Hypothalamus (tissue), 51 donors: ENCODE results near the gene MRPL11.
"Not testable (repeated sequence)": the region's sequence is repeated elsewhere in the genome, so short reads cannot be mapped to it uniquely, and the experiment has no call there.

Experiments used
- DNase-seq, 51 donors: peaks; one replicate each; lab custom pipeline; 2025; lab: John Stamatoyannopoulos, UW

MRPL11 gene

GRCh38 chr11:66432597-66432996 is 6.1 kb downstream of the MRPL11 start:
- DNase-seq, result no peak

GRCh38 chr11:66431871-66432329 is 6.7 kb downstream of the MRPL11 start:
- DNase-seq, result not testable (repeated sequence)

- not testable (repeated sequence) for DNase-seq
Measured at GRCh38 chr11:66431287-66431686, 7.4 kb downstream of the MRPL11 start.

GRCh38 chr11:66429983-66430602 is 8.6 kb downstream of the MRPL11 start:
- DNase-seq, result peak in 46 of 51 donors; percentile 1 to 85 (median 48)

GRCh38 chr11:66428933-66429332 is 9.7 kb downstream of the MRPL11 start:
- no peak for DNase-seq

GRCh38 chr11:66426314-66426713 is 12.3 kb downstream of the MRPL11 start:
- no peak for DNase-seq

- peak in 50 of 51 donors; percentile 11 to 91 (median 73) for DNase-seq
Measured at GRCh38 chr11:66421492-66422205, 17.0 kb downstream of the MRPL11 start.

GRCh38 chr11:66420671-66421476 is 17.8 kb downstream of the MRPL11 start, which contains the start of gene NPAS4:
Gene NPAS4 (plus strand): TSS chr11:66421035. CDS start chr11:66421180, 145 bp downstream.
- DNase-seq, result peak in 21 of 51 donors; percentile 8 to 71 (median 46)

- DNase-seq, result peak in 5 of 51 donors; percentile 13 to 46 (median 42)
Measured at GRCh38 chr11:66419825-66420224, 18.8 kb downstream of the MRPL11 start.

- DNase-seq, result no peak
Measured at GRCh38 chr11:66418986-66419308, 19.7 kb downstream of the MRPL11 start.

GRCh38 chr11:66418168-66418985 is 20.3 kb downstream of the MRPL11 start:
- peak in 34 of 51 donors; percentile 8 to 83 (median 48) for DNase-seq

- peak in 15 of 51 donors; percentile 8 to 77 (median 23) for DNase-seq
Measured at GRCh38 chr11:66417000-66417399, 21.6 kb downstream of the MRPL11 start.

- DNase-seq, result no peak
Measured at GRCh38 chr11:66415423-66415822, 23.2 kb downstream of the MRPL11 start.

GRCh38 chr11:66414120-66414934 is 24.3 kb downstream of the MRPL11 start:
- DNase-seq, result no peak

- DNase-seq, result no peak
Measured at GRCh38 chr11:66413167-66413566, 25.5 kb downstream of the MRPL11 start.

GRCh38 chr11:66412110-66412509 is 26.5 kb downstream of the MRPL11 start:
- DNase-seq, result no peak

- no peak for DNase-seq
Measured at GRCh38 chr11:66411323-66411722, 27.3 kb downstream of the MRPL11 start.

- no peak for DNase-seq
Measured at GRCh38 chr11:66410191-66410590, 28.5 kb downstream of the MRPL11 start.

- no peak for DNase-seq
Measured at GRCh38 chr11:66409226-66409625, 29.4 kb downstream of the MRPL11 start.
